GM21528 (cell line): ENCODE measurements around the gene TRPM3.

ENCODE experiments used
- ATAC-seq: cut with Tn5 transposase; IDR thresholded peaks from one replicate; pipeline ENCODE4 v1.9.1; 2021; ENCODE audit warnings: mild to moderate bottlenecking, moderate library complexity; ENCODE audit not compliant: unreplicated experiment, low FRiP score

TRPM3 gene

DNA sequence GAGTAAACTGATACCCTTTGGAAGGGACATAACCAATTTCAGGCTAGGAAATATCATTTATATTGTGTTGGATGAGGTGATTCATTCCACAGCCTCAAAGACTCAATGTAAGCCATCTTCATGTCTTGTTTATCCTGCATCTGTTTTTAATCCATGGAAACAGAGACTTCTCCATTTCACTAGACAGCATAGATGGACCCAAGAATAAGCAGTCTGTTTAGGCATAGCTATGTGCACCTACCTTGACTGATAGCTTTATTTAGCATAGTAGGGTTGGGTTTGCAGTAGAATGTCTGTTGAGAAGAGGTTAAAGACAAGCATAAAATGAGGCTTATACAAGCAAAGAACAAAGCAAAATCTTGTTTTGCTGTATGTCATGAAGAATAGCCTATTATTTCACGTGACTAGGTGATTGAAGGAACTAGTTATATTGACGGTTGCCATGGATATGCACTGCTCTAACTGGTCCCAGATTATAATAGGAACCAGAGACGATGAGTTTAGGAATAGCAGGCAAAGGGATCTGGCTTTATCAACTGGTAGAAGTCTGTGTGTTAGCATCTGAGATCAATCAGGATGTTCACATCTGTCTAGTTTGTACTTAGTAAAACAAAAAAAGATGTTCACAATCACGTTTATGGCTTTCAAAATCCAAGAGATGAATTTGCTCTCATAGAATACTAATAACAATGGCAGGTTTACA is 552.2 kb downstream of the TRPM3 start:
- no peak for ATAC-seq

DNA sequence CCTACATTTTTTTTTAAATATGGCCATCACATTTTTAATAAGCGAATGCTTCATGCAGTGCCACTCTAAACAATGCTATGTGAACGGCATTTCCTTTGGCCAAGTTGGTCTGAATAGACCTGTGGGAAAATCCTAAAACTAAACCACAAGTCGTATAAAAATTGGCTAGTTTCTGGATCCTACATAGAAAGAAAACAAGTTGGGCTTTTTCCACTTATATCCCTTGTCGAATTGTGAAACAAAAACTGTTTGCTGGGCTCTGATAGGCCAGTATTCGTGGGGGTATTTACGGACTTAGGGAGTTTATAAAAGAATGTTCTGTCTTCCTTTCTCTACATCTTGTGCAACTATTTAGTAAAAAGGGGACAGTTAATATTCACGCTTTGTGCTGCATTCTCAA is 553.9 kb downstream of the TRPM3 start:
- no peak for ATAC-seq

DNA sequence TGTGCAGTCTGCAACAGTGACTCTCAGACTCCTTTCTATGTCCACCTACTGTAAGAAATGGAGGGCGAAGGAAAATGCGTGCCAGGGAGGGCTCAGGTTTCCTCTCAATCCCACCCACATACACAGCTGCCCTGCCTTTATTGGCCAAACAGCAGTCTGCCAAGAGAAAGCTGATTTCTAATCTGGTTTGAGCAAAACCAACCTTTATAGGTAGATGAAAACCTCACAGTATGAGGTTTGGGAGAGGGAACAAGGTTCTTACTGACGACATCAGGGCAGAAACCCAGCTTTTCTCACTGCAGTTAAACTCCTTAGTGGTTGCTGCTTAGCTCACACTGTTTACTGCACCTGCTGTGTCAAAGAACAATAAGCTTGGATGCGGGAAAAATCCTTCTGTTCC is 554.7 kb downstream of the TRPM3 start:
- ATAC-seq = no peak

DNA sequence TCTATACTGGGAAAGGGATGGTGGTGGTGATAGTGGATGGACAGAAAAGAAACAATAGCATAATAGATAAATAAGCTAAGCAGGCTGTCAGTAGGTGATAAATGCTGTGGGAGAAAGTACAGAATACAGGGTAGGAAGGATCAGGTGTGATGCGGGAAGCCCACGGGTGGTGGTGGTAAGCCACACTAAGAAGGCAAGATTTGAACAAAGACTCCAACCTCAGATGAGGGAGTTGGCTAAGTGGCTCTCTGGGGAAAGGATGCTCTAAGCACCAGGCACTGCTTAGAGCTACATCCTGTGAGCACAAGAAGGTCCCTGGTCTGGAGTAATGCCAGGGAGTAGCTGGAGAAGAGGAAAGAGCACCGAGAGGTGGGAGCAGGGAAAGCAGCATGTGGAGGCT is 555.4 kb downstream of the TRPM3 start:
- no peak for ATAC-seq

DNA sequence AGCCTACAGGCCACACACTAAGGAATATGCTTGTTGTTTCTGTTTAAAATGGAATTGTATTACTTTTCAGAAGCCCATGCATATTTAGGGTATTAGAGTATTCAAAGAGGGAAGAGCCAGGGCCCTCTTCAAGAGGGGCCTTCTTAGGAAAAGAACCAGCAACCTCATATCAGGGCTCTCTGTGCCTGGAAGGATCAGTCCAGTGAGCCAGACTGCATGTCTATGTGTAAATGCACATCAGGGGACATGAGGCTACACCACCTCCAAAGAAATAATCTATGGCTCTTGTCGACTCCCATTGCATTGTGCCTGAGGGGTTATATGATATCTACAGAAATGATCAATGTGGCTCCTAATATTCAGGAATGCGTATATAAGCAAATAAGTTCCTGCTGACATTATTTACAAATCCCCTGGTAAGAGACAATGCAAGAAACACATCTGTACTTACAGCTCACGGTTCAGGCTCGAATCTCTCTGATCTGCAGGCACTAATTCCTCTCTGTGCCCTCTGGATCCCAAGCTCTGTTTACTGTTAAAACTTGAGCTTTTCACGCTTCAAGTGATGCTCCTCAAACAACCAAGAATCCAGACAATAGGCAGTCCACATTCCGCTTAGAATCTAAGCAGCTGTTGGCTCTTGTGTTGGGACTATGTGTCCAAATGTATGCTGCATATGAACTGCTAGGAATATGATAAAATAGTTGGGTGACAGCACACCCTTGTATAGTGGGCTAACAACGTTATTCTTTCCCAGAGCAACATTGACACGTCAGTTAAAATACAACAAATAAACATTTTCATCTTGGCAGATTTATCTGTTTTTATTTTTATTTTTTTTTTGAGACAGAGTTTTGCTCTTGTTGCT is 556.7 kb downstream of the TRPM3 start:
- ATAC-seq = no peak

DNA sequence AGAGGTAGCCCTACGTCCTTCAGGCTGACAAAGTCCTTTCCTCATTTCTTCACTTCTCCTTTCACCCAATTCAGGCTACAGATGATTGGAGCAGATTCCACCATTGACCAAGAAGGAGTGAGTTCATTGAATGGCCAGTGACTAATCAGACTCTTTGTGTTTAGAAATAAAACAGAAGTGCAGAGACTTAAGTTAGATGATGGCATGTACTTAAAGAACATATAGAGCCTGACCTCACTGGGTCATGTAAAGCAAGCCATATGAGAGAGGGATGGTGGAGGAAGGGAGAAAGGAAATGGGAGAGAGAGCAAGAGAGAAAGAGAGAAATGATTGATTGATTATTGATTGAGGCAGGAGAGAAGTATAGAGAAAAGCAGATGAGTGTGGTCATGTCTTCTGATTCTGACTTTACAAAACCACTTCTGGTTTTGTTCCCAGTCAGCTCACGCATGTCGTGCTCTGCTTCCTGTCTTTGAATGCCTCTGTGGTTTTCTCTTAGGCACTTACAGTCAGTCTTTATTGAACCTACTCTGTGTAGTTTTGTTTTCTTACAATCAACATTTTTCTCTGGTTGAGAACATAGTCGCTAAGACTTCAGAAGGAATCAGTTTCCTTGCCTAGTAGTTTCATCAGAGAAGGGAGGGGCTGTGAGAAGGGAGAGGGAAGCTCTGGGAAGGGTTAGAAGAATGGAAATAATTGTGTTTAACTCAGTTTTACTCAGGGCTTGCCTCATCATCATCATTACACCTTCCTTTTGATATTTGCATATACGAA is 557.8 kb downstream of the TRPM3 start:
- ATAC-seq = peak; percentile 99

DNA sequence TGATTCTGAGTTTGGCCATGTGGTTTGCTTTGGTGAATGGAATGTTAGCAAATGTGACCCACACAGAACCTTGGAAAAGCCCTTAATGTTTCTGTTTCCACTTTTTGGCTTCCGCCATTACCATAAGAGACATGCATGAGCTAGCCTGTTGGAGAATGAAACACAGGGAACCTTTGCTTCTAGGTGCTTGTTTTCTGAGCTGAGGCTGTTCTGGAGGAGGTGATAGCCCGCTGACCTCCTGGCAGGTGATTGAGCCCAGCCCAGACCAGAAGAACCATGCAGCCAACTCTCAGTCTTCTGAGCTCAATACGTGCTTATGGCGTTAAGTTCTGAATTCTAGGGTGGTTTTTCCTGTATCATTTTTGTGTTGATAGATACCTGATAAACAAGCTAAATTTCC is 558.4 kb downstream of the TRPM3 start:
- ATAC-seq = no peak

DNA sequence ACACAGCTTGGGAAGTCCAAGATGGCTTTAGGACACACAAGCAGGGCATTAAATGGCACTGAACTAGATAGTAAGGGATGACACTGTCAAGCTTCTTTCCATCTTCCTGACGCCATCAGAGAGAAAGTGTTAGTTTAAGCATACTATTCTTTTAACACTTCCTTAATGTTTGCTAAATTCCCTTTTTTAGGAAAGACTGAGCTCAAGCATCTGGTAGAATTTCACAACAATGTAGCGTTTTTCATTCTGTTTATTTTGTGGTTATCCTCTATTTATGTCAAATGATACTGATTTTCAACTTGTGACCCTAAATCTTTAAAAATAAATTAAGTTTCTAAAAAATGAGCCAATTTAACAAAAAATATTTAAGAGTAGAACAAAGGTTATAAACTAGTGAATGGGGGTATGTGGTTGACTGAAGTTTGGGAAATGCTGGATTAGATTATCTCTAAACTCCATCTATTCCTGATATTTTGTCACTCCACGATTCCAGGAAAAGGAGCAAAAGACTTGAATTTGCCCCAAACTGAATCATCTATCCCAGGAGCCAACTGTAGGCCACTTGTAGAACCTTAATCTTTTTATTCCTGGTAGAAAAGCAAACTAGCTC is 559.5 kb downstream of the TRPM3 start:
- no peak for ATAC-seq

DNA sequence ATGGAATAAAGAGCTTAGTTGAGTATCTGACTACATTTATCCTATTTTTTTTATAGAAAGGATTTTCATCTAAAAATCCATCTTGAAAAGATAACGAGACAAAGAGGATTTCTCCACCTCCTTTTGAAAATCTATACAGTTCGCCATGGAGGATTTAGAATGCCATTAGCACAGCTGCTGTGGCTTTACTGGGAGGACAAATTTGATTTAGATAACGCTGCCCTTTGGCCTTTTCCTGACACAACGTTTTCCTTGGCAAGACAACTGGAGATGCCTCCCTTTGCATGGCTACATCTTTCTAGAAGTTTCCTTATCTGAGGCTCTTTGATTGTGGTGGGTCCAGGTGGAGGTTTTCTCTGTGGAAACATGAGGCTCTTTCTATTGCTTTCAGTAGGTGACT is 560.3 kb downstream of the TRPM3 start:
- ATAC-seq = no peak

DNA sequence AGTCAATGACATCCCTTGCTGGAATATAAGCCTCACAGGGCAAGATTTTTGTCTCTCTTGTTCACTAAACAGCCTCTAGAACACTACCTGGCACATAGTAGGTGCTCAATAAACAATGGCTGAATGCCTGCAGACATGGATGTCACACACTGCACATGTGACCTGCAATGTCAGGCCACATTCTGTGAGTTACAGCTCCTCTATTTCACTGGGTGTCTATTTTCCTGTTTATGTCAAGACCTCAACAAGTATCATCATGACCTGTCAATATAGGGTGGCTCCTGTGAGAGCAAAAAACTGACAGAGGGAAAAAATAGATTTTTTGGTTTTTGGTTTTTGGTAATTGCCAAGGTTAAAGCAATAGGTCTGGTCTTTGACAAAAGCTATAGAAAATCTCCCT is 562.3 kb downstream of the TRPM3 start:
- ATAC-seq = no peak

DNA sequence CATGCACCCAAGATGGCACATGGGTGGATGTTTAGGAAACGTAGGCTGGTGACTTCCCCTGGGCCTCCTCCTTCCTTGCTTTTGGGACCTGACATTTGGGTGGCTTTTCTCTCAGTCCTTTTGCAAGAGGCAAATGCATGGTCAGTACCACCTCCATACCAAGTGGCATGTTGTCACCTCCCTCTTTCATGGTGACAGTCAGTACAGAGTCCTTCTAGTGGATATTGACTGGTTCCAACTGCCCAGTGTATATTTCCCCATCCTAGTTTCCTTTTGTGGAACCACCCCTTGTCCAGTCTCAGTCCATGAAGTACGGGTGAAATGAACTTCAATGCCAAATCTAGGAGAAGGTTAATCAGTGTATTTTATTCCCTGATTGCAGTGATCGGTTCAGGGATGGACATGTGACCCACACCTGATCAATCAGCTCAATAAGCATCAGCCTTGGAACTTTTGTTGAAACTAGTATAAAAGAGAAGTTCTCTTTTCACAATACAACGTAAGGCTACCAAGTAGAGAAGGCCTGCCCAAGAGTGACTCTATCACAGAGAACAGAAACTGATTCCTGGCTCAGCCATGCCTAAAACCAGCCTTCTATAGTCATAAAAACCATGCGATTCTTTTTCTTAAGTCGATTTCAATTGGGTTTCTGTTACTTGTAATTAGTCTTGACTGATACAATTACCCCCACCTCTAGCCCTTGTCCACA is 563.6 kb downstream of the TRPM3 start:
- peak; percentile 98 for ATAC-seq

DNA sequence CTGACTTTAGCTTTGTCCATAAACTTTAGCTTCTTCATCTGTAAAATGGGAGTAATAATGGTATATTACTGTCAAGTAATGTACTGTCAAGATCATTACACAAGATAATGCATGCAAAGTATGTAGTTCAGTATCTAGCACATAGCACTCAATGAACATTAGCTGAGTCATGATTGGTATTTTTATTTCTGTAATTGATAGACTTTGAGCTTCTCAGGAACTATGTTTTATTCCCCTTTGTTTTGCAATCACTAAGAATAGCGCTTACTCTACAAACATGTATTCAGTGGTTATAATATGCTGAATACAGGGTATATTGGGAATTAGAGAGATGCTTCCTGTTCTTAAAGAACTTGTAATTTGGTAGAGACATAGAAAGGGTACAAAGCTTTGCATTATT is 564.6 kb downstream of the TRPM3 start:
- no peak for ATAC-seq

DNA sequence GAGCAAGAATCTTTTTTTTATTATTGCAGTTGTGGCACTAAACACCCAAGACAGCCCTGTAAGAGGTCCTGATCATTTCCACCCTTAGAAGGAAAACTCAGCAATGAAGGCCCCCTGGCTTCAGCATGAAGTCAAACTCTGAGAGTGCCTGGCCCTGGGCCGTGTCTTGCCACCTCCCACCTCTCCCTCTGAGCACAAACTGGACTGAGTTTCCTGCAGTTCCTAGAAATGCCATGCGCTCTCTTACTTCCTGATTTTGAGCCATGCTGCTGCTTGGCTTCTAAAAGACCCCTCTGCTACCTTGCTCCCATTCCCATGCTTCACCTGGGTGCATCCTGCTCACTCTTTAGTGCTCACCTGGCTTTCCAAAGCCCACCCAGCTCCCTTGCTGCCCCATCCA is 566.5 kb downstream of the TRPM3 start:
- no peak for ATAC-seq

DNA sequence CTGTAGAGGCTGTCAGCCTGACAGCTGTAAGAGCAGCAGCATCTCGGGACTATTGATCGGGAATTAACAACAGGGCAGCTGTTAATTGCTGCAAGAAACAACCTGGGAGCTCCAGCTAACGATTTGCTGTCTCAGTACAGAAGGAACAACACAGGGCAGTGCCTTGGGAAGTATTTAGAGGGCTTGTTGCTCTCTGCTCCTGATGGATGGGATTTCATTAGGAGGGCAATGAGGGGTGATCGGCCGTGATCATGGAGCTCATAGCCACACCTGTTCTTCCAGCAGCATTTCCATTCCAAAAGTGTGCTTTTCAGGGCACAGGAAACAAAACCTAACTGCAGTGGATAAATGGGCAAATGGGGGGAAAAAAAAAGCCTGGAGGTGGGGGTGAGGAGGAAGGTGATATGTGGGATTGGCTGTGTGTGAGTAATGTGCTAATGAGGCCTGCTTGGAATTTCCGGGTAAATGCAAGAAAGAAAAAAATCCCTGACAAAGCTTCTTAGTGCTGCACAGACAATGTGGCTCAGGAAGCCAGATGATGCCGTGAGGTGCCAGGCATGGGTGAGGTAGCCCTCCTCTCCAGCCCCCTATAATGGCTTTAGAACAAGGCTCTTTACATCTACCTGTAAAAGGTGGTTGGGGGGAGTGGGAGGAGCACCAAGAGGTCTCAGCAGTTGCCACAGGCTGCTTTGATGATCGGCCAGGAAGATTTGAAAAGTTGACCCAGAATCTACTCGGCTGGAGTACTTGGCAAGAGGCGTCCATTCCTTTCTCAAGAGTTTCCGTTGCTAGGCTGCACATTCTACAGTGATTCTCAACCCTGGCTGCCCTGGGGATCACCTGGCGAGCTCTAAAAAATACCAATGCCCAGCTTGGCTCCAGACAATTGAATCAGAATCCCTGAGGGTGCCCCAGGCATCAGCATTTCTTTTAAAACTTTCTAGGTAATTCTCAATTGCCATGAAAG is 567.4 kb downstream of the TRPM3 start:
- ATAC-seq = no peak

DNA sequence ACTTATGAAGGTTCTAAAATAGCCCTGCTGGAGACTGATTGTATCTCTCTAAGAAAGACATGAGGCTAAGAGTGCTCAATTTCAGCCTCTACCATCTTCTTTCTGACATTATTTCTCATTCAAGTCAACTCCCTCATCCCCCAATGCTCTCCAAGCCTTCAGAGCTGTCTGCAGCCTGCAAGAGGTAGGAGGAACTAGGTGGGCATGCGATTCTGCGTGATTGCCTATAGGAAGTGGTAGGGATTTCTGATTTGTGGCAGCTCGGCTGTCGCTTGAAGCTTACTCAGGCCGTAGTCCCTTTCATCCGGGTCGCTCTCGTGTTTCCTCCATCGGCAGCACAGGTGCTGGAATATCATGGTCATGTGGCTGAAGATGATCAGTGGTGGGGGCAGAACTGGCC is 568.9 kb downstream of the TRPM3 start:
- no peak for ATAC-seq

DNA sequence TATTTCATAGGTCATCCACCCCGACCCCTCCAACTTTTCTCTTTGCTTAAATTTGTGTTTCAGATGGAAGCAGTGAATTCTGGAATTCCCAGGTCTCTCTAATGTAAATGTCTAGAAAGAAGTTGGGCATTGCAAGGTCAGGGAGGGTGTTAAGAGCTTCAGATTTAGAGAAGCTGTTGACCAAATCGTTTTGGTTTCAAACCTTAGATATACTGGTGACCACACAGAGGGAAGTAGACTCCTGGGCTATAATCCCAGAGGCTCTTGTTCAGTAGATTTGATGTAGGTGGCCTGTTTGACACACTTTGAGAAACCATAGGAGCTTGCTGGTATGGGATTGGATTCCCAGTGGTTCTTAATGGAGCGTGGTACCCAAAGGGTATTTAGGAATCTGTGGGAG is 569.6 kb downstream of the TRPM3 start:
- ATAC-seq = no peak

DNA sequence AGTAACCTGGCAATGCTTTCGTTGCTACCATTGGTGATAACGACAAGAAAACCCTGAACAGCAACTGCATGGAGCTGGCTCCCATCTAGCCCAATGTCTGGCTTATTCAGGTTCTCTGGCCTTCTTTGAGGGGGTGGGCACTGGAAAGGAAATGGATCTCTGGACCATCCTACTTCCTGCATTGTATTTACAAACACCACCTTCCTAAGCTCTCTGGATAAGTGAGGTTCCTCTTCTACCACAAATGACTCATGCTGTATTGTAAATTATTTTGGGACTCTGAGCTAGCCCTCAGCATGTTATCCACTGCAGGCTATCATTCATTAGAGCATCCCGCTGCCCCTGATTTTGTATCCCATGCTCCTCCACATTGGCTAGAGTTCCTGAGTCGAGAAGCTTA is 570.0 kb downstream of the TRPM3 start:
- ATAC-seq = no peak

DNA sequence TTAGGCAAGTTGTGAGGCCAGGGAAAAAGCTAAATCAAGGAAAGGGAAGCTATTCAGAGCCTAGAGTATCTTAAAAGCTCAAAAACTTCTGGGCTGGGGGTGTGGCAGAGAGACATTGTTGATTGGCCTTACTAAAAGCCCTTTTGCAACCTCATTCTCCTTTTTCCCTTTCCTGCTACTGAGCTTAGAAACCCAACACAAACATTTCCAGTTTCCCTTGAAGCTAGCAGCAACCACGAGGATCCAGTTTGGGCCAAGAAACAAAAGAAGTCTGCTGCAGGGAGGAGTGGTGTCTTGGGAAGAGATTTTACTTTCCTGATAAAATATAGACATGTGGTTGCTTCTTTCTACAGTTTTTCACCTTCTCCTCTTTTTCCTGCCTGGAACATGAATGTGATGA is 571.5 kb downstream of the TRPM3 start:
- ATAC-seq = no peak

DNA sequence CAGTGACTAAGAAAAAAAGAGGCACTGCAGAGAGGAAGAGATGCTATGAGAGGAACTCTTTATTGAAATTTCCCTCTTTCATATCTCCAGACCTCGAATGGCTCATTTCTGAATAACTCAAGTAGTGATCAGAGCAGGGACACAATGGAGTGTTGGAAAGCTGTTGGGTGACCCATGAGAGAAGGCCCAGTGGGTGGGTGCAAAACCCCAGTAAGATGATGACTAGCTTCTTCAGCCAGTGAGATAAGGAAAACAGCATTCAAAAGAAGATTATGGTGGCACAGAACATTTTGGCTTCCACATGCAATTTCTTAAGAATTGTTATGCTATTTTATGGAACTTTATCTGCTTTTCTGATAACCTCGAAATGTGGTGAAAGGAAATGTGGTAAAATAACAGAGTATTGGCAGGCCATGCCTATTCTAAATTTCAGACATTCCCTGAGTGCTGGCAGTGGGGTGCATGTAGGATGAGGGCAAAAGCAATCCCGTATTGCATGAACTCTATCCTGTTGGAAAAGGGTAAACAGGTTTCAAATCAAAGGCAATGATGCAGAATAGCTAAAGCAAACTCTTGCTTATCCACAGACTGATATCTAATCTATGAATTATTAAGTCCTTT is 579.0 kb downstream of the TRPM3 start:
- ATAC-seq = no peak
